HG03025 (cell line): ENCODE data around the gene TMEM18.
"Not testable (repeated sequence)": the region's sequence is repeated elsewhere in the genome, so short reads cannot be mapped to it uniquely, and the experiment has no call there.

ENCODE experiments used
- ATAC-seq: cut with Tn5 transposase; IDR thresholded peaks from one replicate; pipeline ENCODE4 v1.9.1; 2021; ENCODE audit warnings: mild to moderate bottlenecking, moderate library complexity; ENCODE audit not compliant: unreplicated experiment, low FRiP score

Gene TMEM18

DNA sequence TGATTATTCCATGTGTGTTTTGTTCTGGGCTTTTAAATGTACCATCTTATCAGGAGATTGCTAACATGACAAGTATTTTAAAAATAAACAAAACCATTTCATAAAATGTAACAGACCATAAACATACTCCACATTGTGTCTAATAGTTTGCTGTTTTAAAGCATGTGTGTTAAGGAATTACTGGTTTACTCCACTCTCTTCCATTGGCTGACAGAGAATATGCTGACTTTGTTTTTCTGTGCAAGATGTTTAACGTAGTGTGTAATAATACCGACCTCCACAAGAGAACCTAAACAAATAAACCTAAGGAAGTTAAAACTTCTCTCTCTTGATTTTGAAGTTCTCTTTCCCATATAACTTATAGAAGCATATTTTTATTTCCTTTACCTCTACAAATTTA lies 17.0 kb upstream of the TMEM18 start:
- ATAC-seq: no peak

DNA sequence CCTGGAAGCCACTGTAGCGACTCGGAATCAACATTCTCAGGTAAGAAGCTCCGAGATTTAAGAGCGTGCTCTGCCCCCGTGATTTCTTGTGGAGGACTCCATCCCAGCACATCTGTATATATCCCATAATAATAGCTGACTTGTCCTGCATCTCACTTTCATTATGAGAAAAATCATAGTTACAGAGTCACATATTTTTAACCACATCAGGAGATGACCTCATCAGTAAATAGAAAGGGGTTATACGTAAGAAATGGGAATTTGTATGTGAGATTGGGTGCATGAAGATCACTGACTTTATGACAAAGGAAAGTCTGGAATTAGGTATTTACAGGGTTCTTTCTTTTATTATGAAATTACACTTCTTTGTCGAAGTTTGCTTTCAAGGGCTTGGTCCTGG lies 16.4 kb upstream of the TMEM18 start:
- ATAC-seq: no peak

DNA sequence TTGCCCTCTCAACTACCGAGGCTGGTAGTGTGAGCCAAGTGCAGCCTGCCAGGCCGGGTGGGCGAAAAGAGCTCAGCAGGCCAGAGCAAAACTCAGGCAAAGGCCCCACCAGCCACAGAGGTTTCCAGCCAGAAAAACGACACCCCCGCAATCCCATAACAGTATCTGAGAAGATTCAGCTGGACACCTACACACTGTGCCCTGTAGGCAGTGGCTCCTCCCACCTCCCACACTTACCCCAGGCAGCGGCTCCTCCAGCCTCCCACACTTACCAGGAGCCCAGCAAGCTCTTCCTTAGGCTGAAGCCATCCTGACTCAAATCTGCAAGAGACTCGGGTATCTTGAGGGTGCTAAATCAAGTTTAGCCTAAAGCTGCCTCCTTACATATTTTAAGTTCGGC lies 15.6 kb upstream of the TMEM18 start:
- ATAC-seq: no peak

DNA sequence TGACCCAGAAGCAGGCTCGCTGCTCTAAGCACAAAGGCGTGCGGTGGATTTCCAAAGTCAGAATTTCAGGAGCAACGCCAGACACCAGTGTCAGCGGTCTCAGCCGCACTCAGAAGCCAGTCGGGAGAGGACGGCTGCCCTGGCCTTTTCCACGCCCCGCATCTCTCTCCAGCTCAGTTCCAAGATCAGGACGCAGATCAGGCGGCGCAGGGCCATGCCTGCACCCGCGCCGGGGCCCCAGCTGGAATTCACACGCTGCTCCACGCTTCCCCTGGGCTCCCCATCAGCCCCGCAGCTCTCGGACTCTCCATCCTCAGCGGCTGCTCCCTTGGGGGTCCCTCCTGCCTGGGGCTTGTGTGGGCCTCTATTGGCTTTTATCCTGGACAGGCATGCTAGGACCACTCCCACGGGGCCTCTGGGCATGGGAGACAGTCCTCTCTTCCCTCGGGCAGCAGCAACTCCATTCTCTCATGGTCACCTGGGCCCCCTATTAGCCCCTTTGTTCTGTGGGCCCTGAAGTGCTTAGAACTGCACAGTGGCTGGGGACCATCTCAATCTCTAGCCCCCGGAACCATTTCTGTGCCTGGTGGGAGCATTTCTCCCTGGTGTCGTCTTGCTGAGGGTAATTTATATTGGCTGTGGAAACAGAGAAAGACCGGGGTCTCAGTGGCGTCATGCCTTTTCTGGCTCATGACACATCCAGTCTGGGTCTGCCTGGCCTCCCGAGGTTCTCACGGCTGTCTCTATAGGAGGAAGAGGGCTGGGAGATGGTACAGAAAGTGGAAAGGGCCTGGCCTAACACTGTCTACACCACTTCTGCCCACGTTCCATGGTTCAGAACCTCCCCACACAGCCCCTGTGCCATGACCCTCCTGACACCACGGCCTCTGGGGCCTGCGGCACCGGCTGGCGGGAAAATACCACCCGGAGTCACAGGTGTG lies 14.9 kb upstream of the TMEM18 start:
- ATAC-seq: no peak

DNA sequence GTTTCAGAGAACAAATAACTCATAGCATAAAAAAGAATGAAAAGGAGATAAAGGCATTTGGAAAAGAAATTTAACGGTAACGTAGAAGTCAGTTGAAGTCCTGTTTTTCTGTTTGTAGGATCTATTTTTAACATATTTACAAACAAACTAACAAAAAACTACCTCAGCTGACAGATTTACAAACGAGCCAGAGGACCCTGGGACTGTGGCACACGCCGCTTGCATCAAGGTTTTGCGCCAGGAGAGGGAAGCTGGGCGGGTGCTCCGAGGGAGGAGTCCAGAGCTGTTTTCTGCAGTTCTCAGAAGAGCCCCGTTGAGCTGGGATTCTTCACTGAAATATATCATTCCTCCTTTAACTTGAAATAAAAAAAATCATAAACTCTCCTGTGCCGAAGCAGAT lies 13.6 kb upstream of the TMEM18 start:
- no peak for ATAC-seq

DNA sequence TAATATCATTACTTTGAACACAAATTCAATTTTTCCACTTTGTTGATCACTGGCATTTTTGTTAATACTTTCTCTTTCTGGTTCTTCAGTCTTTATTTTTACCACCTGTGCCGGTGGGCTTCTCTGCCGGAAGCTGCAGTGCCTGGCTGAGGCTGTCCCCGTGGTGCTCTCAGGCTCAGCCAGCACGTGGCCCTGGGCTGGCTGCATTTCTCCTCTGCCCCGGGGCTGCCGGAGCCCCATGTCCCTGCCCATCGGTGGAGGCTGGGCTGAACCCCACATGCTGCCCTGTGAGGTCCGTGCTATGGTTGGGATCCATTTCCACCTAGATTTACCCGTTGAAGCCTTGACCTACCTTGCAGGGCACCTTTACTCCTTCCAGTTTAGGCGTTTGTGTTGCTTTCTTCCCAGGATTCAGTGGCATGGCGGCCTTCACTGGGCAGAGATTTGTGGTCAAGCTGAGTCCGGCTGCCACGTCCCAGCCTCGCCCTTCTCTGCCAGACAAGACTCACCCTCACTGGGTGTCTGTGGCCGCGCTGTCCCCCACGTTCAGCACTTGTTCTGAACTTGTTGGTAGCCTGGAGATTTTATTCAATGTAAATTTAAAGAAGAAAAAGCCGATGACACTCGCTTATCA lies 12.8 kb upstream of the TMEM18 start:
- ATAC-seq: no peak

DNA sequence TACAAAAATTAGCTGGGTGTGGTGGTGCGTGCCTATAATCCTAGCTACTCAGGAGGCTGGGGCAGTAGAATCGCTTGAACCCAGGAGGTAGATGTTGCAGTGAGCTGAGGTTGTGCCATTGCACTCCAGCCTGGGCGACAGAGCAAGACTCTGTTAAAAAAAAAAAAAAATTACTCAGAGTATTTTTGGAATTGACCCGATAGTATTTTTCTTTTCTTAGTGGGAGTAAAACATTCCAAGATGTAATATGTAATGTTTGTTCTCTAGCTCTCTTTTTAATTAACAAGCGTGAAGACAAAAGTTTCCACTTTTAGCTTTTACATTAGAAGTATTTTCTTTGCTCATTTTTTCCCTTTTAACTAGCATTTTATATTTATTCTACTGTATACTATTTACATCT lies 12.0 kb upstream of the TMEM18 start:
- ATAC-seq: no peak

DNA sequence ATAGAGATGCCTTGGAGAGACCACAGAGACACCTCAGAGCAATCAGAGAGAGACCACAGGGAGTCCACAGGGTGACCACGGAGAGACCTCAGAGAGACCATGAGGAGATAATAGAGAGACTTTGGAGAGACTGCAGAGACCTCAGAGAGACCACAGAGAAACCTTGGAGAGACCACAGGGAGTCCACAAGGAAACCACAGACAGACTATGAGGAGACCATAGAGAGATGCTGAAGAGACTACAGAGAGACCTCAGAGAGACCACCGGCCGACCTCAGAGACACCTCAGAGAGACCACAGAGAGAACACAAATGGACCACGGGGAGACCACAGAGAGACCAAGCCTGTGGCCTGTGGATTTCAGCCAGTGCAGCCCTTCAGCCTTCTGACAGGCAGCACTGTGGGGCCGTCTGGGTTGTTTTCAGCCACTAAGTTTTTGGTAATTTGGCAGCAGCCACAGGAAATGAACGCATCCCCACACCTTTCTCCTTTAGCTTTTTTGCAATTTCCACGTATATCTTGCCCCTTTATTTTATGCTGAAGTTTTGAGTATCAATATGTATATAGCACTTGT lies 11.4 kb upstream of the TMEM18 start:
- no peak for ATAC-seq

DNA sequence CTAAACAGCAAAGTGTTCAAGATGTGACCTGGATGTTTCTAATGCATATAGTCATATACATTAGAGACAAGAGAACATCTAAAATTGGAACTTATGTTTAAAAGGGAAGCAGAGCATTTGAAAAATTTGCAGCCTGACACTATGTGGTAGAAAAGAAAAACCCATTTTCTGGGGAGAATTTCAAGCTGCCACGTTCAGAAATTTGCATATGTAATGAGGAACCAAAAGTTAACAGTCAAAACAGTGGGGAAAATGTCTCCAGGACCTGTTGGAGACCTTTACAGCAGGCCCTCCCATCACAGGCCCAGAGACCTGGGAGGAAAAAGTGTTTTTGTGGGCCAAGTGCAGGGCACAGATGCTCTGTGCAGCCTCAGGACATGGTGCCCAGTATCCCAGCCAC lies 8.2 kb upstream of the TMEM18 start:
- ATAC-seq: no peak

DNA sequence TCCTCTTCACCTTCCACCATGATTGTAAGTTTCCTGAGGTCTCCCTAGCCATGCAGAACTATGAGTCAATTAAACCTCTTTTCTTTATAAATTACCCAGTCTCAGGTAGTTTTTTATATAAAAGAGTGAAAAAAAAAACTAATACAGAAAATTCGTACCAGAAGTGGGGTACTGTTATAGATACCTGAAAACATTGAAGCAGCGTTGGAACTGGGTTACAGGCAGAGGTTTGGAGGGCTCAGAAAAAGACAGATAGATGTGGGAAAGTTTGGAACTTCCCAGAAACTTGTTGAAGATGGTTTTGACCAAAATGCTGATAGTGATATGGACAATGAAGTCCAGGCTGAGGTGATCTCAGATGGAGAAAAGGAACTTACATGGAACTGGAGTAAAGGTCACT lies 7.7 kb upstream of the TMEM18 start:
- not testable (repeated sequence) for ATAC-seq

DNA sequence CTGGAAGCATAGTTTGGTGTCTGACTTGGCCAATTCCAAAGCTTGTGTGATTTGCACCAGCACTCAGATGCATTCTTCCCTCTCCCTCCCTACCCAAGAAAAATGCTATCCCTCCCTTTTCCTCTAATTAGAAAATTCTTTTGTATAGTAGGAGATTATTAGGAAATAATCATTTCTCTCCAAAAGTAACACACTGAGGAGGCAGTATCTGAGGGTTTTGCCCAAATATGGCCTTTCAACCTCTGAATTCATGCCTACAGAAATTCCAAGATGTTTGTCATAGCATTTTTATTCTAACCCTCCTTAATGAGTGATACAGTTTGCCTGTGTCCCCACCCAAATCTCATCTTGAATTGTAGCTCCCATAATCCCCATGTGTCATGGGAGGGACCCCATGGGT lies 5.0 kb upstream of the TMEM18 start:
- no peak for ATAC-seq

DNA sequence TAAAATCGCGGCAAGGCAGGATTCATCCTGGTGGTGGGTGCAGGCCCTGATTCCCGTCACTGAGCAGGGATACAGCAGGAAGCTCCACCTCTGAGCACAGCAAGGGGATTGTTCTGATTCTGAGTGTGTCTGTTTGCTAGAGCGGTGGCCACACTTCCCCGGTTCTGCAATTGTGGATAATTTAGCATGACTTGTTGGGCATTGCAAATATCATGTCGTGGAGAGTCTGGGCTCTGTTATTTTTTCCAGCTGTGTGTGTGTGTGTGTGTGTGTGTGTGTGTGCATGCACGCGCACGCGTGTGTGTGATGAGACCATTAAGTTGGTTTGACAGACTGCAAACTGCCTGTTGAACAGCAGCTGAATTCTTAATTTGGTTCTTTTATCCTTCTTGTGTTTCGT lies 4.1 kb upstream of the TMEM18 start:
- no peak for ATAC-seq

DNA sequence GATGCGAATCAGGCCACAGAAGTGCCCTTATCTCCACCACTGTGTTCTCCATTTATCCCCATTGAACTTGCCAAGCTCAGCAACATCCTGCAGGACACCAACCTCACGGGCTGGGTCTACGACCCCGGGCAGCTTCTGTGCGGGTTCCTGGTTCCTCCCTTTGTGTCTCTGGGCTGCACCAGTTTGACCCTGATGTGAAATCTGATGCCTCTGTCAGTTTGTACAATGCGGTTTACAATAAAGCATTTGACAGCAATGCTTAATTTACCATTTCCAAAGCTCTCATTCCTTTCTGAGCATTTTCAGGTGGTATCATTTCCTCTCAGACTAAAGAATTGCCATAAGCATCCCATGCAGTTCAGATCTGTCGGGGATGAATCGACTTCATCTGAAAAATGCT lies 3.3 kb upstream of the TMEM18 start:
- no peak for ATAC-seq

DNA sequence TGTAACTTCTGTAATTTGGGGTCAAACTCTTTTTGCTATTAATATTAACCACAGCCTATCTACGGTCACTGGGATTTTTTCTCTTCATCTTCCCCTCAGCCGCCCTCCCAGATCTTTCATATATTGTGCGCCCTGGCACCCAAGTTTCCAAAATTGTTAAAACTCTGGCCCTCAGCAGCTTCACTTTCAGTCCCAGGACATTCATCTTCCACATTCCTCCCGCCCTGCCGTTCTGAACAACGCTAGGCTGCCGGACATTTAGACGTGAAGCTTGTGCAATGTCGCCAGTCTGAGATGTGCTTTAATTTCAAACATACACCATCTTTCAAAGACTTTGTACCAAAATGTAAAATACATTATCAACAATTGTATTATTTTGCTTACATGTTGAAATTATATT lies 1.8 kb upstream of the TMEM18 start:
- ATAC-seq: no peak

DNA sequence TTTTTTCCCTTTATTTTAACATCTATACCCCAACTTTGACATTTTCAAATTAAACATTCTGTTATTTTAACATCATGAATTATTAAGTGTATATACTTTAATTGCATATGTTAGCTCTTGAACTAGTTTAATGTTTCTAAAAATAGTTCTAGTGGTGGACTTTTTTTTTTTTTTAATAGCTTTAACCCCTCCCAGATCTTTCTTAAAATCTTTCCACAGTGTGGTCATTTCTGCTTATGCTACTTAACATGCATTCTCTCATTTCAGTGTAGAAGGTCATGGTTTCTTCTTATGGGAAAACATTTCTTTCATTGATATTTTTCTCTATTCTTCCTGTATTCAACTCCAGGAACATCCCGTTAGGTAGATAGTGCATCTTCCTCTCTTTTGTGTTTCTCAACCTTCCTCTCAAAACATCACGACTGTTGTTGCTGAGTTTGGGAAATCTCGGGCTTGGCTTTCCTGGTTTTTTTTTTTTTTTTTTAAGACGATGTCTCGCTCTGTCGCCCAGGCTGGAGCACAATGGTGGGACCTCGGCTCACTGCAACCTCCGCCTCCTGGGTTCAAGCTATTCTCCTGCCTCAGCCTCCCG lies 849 bp upstream of the TMEM18 start:
- no peak for ATAC-seq

DNA sequence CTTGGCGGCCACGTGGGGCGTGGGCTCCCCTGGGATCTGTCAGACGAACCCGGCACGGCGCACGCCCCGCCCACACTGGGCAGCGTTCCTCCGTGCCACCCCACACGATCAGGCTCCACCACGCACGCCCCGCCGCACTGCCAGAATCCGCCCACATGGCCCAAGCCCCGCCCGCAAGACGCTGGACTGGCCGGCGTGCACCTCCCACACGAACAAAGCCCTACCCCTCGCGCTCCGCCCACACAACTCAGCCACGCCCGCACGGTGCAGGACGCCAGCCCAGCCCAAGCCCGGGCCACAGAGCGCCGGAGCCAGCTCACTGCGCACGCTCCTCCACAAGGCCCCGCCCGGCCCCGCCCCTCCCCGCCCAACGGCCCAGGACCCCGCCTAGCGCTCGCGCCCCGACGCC lies 555 bp downstream of the TMEM18 start:
- ATAC-seq: peak; percentile 87

DNA sequence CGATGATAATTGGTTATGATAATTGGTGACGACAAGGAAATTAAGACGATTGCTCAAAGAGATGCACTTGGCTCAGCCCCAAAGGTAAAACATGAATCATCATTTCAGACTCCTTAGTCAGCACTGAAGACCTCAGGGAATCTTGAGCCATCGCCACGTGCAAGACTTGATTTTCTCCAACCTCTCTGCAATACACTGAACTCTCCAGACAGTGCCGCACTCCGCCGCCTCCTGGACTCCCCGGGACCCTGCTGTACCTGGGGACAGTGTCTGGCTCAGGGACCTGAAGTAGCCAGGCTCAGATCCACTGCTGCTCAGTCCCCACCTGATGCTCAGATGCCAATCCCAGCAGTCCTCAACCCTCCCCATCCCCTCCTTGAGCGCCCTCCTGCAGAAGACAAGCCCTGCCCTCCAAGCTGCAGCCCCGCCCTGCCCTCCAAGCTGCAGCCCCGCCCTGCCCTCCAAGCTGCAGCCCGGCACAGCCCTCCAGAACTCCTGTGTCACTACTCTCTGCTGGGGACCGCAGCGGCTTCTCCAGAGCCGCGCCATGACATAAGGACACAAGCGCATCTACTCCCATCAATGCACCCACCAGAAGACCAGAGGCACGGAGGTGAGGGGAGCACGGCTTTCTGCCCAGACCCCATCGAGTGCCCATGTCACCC lies 1.1 kb downstream of the TMEM18 start:
- ATAC-seq: peak; percentile 27

DNA sequence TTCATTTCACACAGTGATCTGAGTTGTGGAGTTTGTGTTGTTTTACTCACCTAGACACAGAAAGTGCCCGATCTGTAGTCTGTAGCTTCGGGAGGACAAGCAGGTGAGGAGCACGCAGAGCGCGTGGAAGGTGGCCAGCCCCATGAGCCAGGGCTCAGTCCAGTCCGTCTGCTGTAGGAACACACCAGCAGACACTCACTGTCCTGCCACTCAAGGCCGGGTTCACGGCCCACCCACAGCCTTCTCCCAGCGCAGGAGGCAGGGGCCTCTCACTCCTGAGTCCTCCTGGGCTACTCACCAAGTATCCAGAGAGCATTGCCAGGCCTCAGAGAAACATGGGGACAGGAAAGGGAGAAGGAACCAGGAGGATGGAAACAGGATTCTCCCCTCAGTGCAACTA lies 1.7 kb downstream of the TMEM18 start:
- ATAC-seq: no peak

DNA sequence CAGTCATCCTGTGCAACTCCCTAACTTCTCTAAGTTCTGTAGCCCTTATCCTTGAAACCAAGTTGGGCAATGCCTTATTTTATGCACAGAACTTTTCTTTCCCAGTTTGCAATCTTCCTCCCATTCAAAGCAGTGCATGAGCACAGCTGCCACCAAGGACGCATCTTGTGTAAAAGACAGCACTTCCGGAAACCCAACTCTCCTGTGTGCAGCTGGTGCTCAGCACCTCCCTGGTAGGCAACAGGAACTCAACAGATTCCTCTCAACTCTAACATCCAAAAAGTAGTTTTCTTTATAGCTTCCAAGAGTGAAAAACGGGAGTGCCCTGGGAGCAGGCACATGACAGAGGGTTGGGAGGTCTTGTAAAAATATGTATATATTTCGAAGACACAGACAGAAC lies 2.2 kb downstream of the TMEM18 start:
- ATAC-seq: no peak

DNA sequence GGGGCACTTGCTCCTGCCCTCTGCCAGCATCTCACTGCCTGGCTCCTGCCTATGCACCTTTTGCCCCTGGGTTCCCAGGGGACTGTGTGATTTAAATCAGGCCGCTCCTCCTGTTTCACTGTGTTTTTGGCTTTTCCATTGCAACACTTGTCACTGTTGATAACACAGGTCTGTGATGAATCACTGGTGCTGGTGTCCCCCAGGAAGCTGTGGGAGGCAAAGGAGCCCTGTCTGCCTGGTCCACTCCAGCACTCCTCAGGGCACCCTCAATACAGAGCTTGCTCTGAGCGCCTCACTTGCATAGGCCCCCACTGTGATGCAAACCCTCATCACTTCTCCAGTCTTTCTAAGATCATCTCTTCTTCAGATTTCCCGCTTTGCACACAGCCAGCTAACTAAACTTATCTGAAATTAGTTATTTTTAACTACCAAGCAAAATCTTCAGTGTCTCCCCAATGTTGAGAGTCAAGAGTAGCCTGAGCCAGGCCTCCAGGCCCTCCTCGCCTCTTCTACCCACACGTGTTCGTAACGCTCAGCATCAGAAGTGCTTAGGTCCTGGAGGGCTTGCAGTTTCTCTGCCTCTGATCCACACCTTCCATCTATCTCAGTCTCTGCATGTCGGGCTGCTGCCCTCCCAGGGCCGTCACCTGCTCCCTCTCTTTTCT lies 2.8 kb downstream of the TMEM18 start:
- no peak for ATAC-seq
